ENCODE data around the gene PPP2R5C. TPM values are rescaled to one million over a fixed set of nuclear protein-coding genes. Genes with fewer than 3 reads are reported as not detected.

Gene PPP2R5C
- total RNA-seq, 1 donor from 2014 or later = 227 TPM

GRCh38 chr14:101889366-101889765 is 127.9 kb downstream of the PPP2R5C start:
- H3K4me3 Mint-ChIP-seq = no peak overlapping the region
- POLR2A ChIA-PET = no interaction called here
- DNase-seq = no peak
- no peak for ATAC-seq (ENCODE audit: low read depth)
- no peak for TF ChIP-seq CTCF (IDR thresholded peaks at IDR 0.05)
- intact Hi-C loops (cut with micrococcal nuclease) = no loop called here
- peak overlapping the region; percentile 35 for H3K27ac Mint-ChIP-seq
- CTCF ChIA-PET = no interaction called here
- H3K4me1 Mint-ChIP-seq = no peaks in the 10 kb centered on the region
- no peaks in the 10 kb centered on the region for H3K9me3 Mint-ChIP-seq
- H3K27me3 Mint-ChIP-seq = no peaks in the 10 kb centered on the region
- H3K36me3 Mint-ChIP-seq (ENCODE audit: low read depth) = peaks cover 81% of the 10 kb centered on the region

- no peak for TF ChIP-seq CTCF (IDR thresholded peaks at IDR 0.05)
- Mint-ChIP-seq H3K36me3 (ENCODE audit: low read depth) (peaks cover 81% of the 10 kb centered on the region), H3K4me1 (no peaks in the 10 kb centered on the region), H3K27me3 (no peaks in the 10 kb centered on the region), H3K4me3 (no peak overlapping the region), H3K9me3 (no peaks in the 10 kb centered on the region), H3K27ac (peak overlapping the region; percentile 35)
- no peak for ATAC-seq (ENCODE audit: low read depth)
- DNase-seq = no peak
- intact Hi-C loops (cut with micrococcal nuclease) = loop anchor here (1.0 to 5.0 kb wide), 3 partner anchors 47 to 183 kb away; no protein-coding TSS in a partner anchor
- CTCF ChIA-PET = interaction anchor here (2.6 kb wide), 1 partner anchor 119 kb away, joined by 13 read pairs; no protein-coding TSS in a partner anchor
- POLR2A ChIA-PET = interaction anchor here (0.7 kb wide), 1 partner anchor 128 kb away, joined by 6 read pairs; no protein-coding TSS in a partner anchor
These were observed 128.4 kb downstream of the PPP2R5C start for GRCh38 chr14:101889898-101890297.

GRCh38 chr14:101891471-101891870 is 130.0 kb downstream of the PPP2R5C start:
- no peak overlapping the region for H3K4me3 Mint-ChIP-seq
- H3K27me3 Mint-ChIP-seq = no peaks in the 10 kb centered on the region
- H3K36me3 Mint-ChIP-seq (ENCODE audit: low read depth) = peaks cover 81% of the 10 kb centered on the region
- ATAC-seq (ENCODE audit: low read depth) (no peak), DNase-seq (no peak)
- no peak for TF ChIP-seq CTCF (IDR thresholded peaks at IDR 0.05)
- no peaks in the 10 kb centered on the region for H3K4me1 Mint-ChIP-seq
- no peaks in the 10 kb centered on the region for H3K9me3 Mint-ChIP-seq
- POLR2A ChIA-PET = no interaction called here
- intact Hi-C loops (cut with micrococcal nuclease) = loop anchor here (2.0 to 5.0 kb wide), 2 partner anchors 119 to 185 kb away; no protein-coding TSS in a partner anchor
- CTCF ChIA-PET = interaction anchor here (0.5 to 2.6 kb wide), 3 partner anchors 14 to 120 kb away, joined by 3 to 13 read pairs (median 3); no protein-coding TSS in a partner anchor
- H3K27ac Mint-ChIP-seq = no peak overlapping the region

- no peak for TF ChIP-seq CTCF (IDR thresholded peaks at IDR 0.05)
- H3K36me3 Mint-ChIP-seq (ENCODE audit: low read depth) = peaks cover 82% of the 10 kb centered on the region
- no peak overlapping the region for H3K4me3 Mint-ChIP-seq
These were observed 132.2 kb downstream of the PPP2R5C start for GRCh38 chr14:101893759-101894158.

GRCh38 chr14:101894365-101895081 is 133.0 kb downstream of the PPP2R5C start:
- H3K27me3 Mint-ChIP-seq = no peaks in the 10 kb centered on the region
- ChIA-PET CTCF (no interaction called here), POLR2A (no interaction called here)

More at GRCh38 chr14:101893759-101894158, 132.2 kb downstream of the PPP2R5C start:
- Mint-ChIP-seq H3K4me1 (no peaks in the 10 kb centered on the region), H3K9me3 (no peaks in the 10 kb centered on the region), H3K27me3 (no peaks in the 10 kb centered on the region), H3K27ac (no peak overlapping the region)
- POLR2A ChIA-PET = interaction anchor here (1.0 kb wide), 1 partner anchor 61 kb away, joined by 3 read pairs; no protein-coding TSS in a partner anchor
- CTCF ChIA-PET = interaction anchor here (1.7 kb wide), 1 partner anchor 122 kb away, joined by 5 read pairs; no protein-coding TSS in a partner anchor
- DNase-seq (no peak), ATAC-seq (ENCODE audit: low read depth) (no peak)
- intact Hi-C loops (cut with micrococcal nuclease) = loop anchor here (5.0 kb wide), 1 partner anchor 121 kb away; no protein-coding TSS in a partner anchor

More at GRCh38 chr14:101894365-101895081, 133.0 kb downstream of the PPP2R5C start:
- Mint-ChIP-seq H3K4me3 (no peak overlapping the region), H3K27ac (no peak overlapping the region), H3K36me3 (ENCODE audit: low read depth) (peaks cover 82% of the 10 kb centered on the region), H3K4me1 (no peaks in the 10 kb centered on the region), H3K9me3 (no peaks in the 10 kb centered on the region)
- DNase-seq (no peak), ATAC-seq (ENCODE audit: low read depth) (no peak)
- intact Hi-C loops (cut with micrococcal nuclease) = loop anchor here (5.0 kb wide), 1 partner anchor 122 kb away; no protein-coding TSS in a partner anchor
- TF ChIP-seq CTCF (IDR thresholded peaks at IDR 0.05) = no peak

Data from activated B cell treated with CpG ODN at 0.5 μM for 24 hours (primary cell).